Stimulated activated naive CD4-positive, alpha-beta T cell (primary cell): Measurements from ENCODE around the gene WDR70.
"Not testable (repeated sequence)": the region's sequence is repeated elsewhere in the genome, so short reads cannot be mapped to it uniquely, and the experiment has no call there.

Experiments used
- DNase-seq, 6 experiments: peaks; one replicate each; lab custom pipeline; 2025; lab: John Stamatoyannopoulos, UW

WDR70 gene

DNA sequence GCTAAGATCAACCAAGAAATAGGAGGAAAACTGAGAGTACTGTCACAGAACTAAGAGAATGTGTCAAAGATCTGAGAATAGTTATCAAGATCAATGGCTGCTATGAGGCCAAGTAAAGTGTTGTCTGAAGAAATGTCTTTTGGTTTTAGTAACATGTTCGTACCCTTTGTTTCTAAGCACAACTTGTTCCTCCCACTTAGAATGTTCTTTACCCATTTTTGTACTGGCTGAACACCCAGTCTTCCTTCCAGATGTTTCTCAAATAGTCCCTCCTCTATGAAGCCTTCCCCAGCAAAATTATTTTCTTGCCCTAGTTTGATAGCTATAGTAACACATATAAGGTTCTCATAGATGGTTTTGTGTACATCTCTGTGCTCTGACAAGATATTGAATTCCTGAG, 191.5 kb downstream of the WDR70 start:
- no peak for DNase-seq

DNA sequence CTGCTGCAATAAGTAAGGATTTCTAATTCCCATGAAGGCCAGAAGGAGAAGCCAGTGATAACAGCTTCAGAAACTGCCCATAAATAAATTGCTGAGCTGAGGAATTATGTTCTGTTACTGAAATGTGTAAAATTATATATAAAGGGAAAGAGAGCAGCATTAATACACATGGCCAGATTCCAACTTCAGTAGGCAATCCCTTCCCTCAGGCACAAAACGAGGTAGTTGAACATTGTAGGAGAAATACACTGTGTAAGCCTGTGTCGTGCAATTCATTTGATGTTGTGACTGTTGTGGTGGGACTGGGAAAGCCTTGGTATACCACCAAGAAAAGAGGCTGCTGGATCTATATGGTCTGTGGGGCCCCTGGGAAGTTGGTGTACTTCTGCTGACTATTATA, 192.9 kb downstream of the WDR70 start:
- no peak for DNase-seq

DNA sequence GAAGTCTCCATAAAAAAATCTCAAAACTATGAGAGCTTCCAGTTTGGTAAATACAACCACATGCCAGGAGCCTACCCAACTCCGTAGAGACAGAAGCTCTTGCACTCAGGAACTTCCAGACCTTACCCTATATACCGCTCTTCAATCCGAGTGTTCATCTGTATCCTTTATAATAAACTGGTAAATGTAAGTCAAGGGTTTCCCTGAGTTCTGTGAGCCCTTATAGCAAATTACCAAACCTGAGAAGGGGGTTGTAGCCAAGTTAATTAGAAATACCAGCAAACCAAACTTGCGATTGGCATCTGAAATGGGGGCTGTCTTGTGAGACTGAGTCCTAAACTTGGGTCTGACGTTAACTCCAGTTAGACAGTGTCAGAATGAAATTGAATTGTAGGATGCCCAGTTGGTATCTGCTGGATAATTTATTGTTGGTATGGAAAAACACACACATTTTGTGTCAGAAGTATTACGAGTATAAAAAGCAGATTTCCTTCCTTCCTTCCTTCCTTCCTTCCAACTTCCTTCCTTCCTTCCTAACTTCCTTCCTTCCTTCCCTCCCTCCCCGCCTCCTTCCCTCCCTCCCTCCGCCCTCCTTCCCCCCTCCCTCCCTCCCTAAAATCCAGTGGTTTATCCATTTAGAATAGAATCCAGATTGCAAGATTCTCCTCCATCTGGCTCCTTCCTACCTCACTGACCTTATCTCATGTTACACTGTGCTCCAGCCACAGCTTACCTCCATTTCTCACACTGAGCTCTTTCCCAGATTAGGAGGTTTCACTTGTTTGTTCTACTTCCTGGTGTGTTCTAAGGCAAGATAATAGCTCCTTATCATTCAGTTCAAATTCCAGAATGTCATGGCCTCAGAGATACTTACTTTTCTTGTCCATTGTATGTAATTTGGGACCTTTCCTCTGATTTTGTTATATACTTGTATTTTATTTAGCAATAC, 196.7 kb downstream of the WDR70 start:
- no peak for DNase-seq

DNA sequence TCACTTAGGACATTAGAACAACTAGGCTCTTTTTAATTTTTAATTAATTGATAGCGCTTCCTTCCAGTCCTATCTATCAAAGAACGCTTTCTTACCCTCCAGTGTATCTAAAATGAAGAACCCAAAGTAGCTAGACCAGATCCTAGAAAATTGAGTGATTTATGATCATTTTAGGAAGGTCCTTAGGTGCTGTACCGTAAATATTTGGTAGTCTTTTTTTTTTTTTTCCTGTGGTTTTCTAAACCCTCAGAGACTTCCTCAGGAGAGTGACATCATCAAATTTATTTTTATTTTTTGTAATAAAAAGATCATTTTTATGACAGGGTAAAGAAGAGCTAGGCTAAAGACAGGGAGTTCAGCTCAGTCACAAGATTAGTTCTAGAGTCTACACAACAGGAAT, 197.4 kb downstream of the WDR70 start:
- no peak for DNase-seq

DNA sequence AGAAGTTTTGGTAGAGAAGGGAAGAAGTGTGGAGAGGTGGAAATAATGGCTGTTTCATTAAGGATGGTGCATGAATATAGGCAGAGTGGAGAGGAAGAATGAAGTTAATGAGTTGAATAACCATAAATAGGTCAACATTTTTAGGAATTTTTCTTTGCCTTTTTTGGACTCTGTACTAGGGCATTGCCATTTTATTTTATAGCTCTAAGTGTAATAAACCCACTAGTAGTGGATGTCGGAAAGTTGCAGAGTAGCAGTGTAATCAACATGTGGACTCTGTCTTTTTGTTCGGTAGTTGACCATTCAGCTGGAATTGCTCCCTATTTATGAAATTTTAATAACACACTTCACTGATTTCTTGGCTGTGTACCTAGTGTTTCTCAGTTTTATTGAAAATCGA, 199.1 kb downstream of the WDR70 start:
- no peak for DNase-seq

DNA sequence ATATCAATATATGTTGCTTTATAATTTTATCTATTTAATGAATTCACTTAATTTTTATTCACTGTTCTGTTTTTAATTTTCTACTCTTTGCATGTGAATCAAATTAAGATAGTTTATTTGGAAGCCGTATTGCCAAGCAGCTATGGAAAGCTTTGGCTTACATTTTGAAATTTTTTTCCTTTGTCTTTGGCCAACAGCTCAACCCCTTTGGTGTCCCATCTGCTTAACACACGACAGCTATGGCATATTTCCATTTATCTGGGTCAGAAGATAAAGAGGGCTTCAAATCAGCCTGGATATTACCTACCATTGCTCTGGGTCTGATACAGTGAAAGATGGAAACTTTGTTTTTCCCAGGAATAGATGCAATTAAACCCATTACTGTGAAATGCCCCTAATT, 201.0 kb downstream of the WDR70 start:
- DNase-seq, result no peak

DNA sequence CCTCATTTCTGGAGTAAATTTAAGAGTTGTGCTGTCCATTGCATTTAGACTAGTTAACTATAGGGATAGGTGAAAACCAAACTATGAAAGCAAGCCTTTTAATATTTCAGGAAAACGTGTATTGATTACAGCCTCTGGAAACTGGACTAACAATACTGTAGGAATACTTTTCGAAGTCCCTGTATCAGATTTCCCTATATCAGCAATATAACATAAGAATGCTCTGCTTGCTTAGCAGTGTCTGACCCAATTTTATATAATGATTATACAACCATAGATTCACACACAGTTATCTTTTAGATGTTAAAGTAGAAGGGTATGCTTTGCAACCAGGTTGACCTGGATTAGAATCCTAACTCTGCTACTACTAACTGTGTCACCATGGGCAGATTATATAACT, 203.1 kb downstream of the WDR70 start:
- no peak for DNase-seq

DNA sequence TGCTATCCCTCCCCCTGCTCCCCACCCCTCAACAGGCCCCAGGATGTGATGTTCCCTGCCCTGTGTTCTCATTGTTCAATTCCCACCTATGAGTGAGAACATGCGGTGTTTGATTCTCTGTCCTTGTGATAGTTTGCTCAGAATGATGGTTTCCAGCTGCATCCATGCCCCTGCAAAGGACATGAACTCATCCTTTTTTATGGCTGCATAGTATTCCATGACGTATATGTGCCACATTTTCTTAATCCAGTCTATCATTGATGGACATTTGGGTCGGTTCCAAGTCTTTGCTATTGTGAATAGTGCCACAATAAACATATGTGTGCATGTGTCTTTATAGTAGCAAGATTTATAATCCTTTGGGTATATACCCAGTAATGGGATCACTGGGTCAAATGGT, 214.2 kb downstream of the WDR70 start:
- not testable (repeated sequence) for DNase-seq

DNA sequence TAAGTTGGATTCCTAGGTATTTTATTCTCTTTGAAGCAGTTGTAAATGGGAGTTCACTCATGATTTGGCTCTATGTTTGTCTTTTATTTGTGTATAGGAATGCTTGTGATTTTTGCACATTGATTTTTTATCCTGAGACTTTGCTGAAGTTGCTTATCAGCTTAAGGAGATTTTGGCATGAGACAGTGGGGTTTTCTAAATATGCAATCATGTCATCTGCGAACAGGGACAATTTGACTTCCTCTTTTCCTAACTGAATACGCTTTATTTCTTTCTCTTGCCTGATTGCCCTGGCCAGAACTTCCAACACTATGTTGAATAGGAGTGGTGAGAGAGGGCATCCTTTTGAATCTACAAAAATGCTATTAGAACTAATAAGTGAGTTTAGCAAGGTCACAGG, 215.7 kb downstream of the WDR70 start:
- not testable (repeated sequence) for DNase-seq

DNA sequence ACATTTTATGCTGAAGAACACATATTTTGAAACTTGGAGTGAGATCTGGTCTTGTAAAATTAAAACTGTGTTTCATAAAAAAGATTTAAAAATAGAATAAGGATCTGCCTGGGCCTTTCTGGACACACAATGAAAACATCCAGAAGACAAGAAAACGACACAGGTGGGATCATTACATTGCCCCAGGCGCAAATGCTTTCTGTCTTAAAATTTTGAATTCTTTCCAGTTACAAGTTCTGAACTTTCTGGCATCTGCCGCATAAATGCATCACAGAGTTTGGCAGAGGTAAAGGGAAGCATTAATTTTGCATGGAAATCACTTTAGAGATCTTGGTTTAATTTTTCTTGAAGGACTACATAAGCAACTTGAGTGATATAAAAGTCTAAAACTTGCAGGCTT, 219.6 kb downstream of the WDR70 start:
- DNase-seq, result no peak

DNA sequence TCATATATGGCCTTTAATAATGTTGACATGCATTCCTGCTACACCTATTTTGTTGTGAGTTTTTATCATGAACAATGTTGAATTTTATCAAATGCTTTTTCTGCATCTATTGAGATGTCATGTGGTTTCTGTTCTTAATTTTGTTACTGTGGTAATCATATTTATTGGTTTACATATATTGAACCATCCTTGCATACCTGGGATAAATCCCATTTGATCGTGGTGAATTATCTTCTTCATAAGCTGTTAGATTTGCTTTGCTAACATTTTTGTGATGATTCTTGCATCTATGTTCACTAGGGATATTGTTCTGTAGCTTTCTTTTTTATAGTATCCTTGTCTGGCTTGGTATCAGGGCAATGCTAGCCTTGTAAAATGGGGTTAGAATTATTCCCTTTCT, 222.0 kb downstream of the WDR70 start:
- no peak for DNase-seq

DNA sequence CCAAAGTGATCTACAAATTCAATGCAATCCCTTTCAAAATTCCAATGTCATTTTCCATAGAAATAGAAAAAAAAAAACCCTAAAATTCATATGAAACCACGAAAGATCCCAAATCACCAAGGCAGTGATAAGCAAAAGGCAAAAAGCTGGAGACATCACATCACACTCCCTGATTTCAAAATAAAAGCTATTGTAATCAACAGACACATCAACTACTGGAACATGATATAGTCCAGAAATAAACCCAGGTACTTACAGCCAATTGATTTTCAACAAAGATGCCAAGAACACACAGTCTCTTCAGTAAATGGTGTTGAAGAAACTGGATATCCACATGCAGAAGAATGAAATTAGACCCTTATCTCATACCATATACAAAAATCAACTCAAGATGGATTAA, 224.0 kb downstream of the WDR70 start:
- no peak for DNase-seq

DNA sequence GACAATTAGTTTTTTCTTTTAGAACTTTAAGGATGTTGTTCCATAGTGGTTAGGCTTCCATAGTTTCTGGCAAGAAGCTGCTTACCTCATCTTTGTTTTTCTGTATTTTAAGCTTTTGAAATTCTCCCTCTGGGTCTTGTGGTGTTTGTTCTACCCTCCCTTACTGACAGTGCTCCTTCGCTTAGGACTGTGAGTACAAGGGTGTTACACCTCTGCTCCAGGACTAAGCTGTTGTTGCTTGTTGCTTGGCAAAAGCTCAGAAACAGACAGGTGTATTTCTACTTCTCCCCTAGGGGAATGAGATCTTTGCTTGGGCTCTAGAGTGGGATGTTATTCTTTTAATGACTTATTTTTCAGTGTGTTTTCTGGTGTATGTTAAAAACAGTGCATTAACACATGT, 225.2 kb downstream of the WDR70 start:
- no peak for DNase-seq

DNA sequence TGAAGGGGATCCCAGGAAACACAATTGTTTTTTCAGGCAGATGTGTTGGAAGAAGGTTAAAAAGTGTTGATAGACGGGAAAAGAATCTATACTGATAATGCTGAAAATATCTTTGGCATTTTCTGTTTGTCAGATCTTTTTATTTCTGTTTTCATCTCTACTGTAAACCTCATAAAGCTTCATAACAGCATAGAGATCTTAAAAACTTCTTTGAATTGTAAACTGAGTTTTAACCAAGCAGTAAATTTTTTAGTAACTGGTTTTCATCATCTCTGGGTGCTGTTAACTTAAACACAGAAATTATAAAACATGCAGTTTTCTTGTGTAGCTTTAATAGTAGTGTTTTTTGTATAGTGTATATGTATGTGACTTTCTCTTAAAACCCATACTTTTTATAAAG, 227.0 kb downstream of the WDR70 start:
- no peak for DNase-seq

DNA sequence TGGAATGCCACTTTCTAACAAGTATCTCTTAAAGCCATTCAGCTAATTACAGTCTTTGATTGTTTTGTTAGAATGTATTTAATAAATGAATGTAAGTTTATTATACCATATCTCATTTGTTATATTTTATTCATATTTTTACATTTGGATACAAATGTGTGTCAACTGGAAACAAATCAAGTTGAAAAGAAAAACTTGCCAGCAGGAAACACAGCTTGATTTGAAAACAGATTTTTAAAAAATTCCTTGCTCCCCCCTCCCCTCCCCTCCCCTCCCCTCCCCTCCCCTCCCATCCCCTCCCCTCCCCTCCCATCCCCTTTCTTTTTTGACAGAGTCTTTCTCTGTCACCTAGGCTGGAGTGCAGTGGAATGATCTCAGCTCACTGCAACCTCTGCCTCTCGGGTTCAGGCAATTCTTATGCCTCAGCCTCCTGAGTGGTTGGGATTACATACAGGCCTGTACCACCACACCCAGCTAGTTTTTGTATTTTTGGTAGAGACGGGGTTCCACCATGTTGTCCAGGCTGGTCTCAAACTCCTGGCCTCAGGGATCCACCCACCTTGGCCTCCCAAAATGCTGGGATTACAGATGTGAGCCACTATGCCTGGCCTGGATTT, 227.6 kb downstream of the WDR70 start:
- no peak for DNase-seq

DNA sequence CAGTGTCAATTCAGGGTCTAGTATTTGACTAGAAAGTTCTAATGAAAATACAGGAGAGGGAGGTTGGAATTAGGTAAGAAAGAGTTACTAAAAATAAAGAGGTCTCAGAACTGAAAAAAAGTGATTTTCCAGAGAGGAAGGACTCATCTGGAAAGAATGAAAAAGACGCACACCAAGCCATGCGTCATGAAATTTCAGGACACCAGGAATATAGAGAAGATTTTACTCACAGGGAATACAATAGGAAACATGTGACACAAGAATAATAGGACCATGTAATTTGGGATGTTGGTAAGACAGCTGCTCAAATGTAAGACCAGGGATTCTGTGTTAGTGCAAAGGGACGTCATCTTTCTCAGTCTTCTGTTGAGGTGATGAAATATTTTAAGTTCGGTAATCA, 236.1 kb downstream of the WDR70 start:
- no peak for DNase-seq

DNA sequence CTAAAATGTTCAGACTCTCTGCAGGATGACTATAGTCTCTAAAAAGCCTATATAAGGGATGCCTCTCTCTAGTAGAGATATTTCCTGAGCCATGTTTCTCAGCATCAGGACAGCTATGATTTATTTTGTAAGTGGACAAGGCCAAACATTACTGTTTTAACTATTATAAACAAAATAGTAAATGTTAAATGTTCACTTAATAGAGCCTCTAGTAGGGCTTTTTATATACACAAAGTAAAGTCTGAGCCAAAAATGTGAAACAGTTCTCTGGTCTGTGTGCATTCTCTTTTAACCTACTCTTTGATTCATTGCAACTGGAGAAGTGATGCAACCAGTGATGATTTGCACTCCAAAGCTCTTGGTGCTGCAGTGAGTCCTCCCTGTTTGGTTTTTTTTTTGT, 240.2 kb downstream of the WDR70 start:
- DNase-seq, result no peak

DNA sequence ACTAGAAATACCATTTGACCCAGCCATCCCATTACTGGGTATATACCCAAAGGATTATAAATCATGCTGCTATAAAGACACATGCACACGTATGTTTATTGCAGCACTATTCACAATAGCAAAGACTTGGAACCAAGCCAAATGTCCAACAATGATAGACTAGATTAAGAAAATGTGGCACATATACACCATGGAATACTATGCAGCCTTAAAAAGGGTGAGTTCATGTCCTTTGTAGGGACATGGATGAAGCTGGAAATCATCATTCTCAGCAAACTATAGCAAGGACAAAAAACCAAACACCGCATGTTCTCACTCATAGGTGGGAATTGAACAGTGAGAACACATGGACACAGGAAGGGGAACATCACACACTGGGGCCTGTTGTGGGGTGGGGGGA, 243.2 kb downstream of the WDR70 start:
- DNase-seq, result not testable (repeated sequence)

DNA sequence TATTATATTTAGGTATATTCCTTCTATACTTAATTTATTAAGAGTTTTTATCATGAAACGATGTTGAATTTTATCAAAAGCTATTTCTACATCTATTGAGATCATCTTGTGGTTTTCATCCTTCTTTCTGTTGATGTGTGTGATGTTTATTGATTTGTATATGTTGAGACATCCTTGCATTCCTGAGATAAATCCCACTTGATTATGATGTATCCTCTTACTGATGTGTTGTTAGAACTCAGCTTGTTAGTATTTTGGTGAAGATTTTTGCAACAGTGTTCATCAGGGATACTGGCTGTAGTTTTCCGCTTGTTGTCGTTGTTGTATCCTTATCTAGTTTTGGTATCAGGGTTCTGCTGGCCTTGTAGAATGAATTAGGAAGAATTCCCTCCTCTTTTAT, 247.1 kb downstream of the WDR70 start:
- DNase-seq, result no peak

DNA sequence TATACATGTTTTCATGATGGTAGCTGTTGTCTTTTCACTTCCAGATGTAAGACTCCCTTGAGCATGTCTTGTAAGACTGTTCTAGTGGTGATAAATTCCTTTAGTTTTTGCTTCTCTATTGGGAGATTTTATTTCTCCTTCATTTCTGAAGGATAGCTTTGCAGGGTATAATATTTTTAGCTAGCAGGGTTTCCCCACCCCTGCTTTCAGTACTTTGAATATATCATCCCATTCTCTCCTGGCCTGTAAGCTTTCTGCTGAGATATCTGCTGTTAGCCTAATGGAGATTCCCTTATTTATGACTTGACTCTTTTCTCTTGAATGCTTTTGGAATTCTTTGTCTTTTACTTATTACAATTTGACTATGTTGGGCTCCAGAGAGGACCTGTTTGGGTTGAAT, 249.8 kb downstream of the WDR70 start:
- no peak for DNase-seq

DNA sequence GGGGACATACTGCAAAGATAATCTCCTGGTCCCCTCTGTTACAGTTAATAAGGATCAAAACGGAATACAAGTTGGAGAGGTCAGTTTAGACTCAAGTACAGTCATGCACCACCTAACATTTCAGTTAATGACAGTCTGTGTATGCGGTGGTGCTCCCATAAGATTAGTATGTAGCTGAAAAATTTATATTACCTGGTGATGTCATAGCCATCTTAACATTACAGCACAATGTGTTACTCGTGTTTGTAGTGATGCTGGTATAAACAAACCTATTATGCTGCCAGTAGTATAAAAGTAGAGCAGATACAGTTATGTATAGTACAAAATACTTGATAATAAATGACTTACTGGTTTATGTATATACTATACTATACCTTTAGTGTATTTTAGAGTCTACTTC, 252.8 kb downstream of the WDR70 start:
- no peak for DNase-seq

DNA sequence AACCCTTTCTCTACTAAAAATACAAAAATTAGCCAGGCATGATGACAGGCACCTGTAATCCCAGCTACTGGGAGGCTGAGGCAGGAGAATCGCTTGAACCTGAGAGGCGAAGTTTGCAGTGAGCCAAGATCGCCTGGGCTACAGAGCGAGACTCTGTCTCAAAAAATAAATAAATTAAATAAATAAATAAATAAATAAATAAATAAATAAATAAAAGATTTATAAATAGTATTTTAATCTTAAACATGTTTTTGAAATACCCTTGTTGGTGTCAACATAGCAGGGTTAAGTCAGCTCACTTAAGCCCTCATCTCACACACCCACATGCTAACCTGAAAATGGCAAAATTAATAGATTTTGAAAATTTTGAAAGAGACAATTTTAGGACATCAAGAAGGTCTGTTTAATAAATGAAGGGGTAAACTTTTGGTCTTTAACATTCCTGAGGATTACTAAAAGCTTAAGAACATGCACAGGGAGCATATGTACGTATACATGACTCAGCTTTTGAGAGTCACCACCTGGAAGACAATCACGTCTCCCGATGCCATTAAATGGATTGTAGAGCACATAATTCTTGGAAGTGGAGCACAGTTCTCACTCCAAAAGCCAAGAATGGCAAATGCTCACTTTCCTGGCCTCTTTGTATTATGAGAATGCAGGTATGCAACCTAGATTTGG, 258.2 kb downstream of the WDR70 start:
- DNase-seq, result no peak

DNA sequence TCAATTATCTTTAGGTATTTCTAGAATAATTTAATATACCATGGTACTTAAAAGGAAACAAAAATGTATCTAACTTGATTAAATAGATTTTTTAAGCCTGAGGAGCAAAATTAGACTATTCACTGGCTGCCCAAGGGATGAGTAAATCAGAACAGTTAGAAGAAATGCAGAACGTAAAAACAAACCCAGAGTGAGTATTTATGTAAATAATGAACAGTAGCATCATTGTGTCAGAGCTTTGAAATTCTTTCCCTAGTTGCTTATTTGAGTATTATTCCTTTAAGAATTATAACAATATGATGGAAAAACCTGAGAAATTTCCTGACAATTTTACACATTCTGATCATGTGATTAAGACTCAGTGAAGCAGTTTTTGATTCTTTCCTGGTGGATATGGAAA, 259.8 kb downstream of the WDR70 start:
- DNase-seq, result no peak
